Measurements from ENCODE around the gene CGB7. TPM values are rescaled to one million over a fixed set of nuclear protein-coding genes. Genes with fewer than 3 reads are reported as not detected.

Gene CGB7
- total and polyA plus RNA-seq, 2 of the 13 experiments (the other 11 are each of a cell fraction or from before 2014, with no cell fraction given), result 0.07 TPM; not detected in 1

GRCh38 chr19:49085020-49085867 lies 27.7 kb upstream of the CGB7 start, which contains the start of gene SNRNP70 (continued):
- TF ChIP-seq ZNF577 (CRISPR knock-in tag; IDR thresholded peaks at IDR 0.05; ENCODE audit: borderline replicate concordance, low read depth), result no peak
- peak; percentile 93 for TF ChIP-seq RBM39 (IDR thresholded peaks at IDR 0.05; ENCODE audit: low read depth, low read length, poor library complexity, severe bottlenecking)
- peak; percentile 53; the same call in 1 of the 2 replicates for TF ChIP-seq JUN (CRISPR knock-in tag; IDR thresholded peaks at IDR 0.05)
- no peak; the same call in 1 of the 2 replicates for TF ChIP-seq BCL6 (CRISPR knock-in tag; IDR thresholded peaks at IDR 0.05)
- TF ChIP-seq FOXA1 (IDR thresholded peaks at IDR 0.05), result no peak
- TF ChIP-seq FOXA1 (CRISPR knock-in tag; IDR thresholded peaks at IDR 0.05), result no peak; the same call in none of the 2 replicates
- TF ChIP-seq NCOA2 (CRISPR knock-in tag; IDR thresholded peaks at IDR 0.05), result peak; percentile 62; the same call in 1 of the 2 replicates
- peak; percentile 89 for TF ChIP-seq GABPB1 (CRISPR knock-in tag; IDR thresholded peaks at IDR 0.05)
- TF ChIP-seq ZNF790 (CRISPR knock-in tag; IDR thresholded peaks at IDR 0.05; ENCODE audit: borderline replicate concordance), result peak; percentile 90; the same call in 1 of the 2 replicates
- no peak for TF ChIP-seq ZNF562 (CRISPR knock-in tag; IDR thresholded peaks at IDR 0.05; ENCODE audit: borderline replicate concordance)
- peak; percentile 87 for TF ChIP-seq SAP130 (CRISPR knock-in tag; IDR thresholded peaks at IDR 0.05; ENCODE audit: low read depth)
- TF ChIP-seq UBTF (CRISPR knock-in tag; IDR thresholded peaks at IDR 0.05), result peak; percentile 76
- TF ChIP-seq ZNF841 (CRISPR knock-in tag; IDR thresholded peaks at IDR 0.05; ENCODE audit: borderline replicate concordance), result no peak
- no peak for TF ChIP-seq HOXA9 (CRISPR knock-in tag; IDR thresholded peaks at IDR 0.05; ENCODE audit: borderline replicate concordance)
- TF ChIP-seq NFRKB (IDR thresholded peaks at IDR 0.05), result no peak
- TF ChIP-seq LCORL (IDR thresholded peaks at IDR 0.05), result no peak
- peak; percentile 65; the same call in 1 of the 2 replicates for TF ChIP-seq LCORL (CRISPR knock-in tag; IDR thresholded peaks at IDR 0.05)
- TF ChIP-seq NRL (CRISPR knock-in tag; IDR thresholded peaks at IDR 0.05; ENCODE audit: borderline replicate concordance), result peak; percentile 73; the same call in 1 of the 2 replicates
- no peak for TF ChIP-seq ZNF570 (CRISPR knock-in tag; IDR thresholded peaks at IDR 0.05; ENCODE audit: borderline replicate concordance)
- peak; percentile 99 for TF ChIP-seq SPEN (CRISPR knock-in tag; IDR thresholded peaks at IDR 0.05; ENCODE audit: low read depth)
- TF ChIP-seq MYNN (CRISPR knock-in tag; IDR thresholded peaks at IDR 0.05; ENCODE audit: low read depth), result no peak; the same call in 1 of the 2 replicates
- TF ChIP-seq ZMYM2 (CRISPR knock-in tag; IDR thresholded peaks at IDR 0.05), result no peak
- peak; percentile 67; the same call in 1 of the 2 replicates for TF ChIP-seq ZNF792 (CRISPR knock-in tag; IDR thresholded peaks at IDR 0.05)
- no peak for TF ChIP-seq ATM (IDR thresholded peaks at IDR 0.05; ENCODE audit: borderline replicate concordance)
- TF ChIP-seq ERF (CRISPR knock-in tag; IDR thresholded peaks at IDR 0.05), result peak; percentile 77
- TF ChIP-seq HOMEZ (CRISPR knock-in tag; IDR thresholded peaks at IDR 0.05; ENCODE audit: low read depth), result no peak; the same call in 1 of the 2 replicates
- no peak for TF ChIP-seq KDM4B (CRISPR knock-in tag; IDR thresholded peaks at IDR 0.05)
- 0 out of 2 replicates have a peak, but pooled peaks have one; percentile 43 for TF ChIP-seq SSRP1 (CRISPR knock-in tag; IDR thresholded peaks at IDR 0.05)
